H1 (cell line): ENCODE measurements around the gene ING1.

Experiments used
- CREB1 ChIP-seq: IDR thresholded peaks from 2 replicates; pipeline ENCODE4 v1.6.1; 2012; ENCODE audit warnings: inconsistent platforms
- EGR1 ChIP-seq: IDR thresholded peaks from 2 replicates; pipeline ENCODE4 v1.6.1; 2011; ENCODE audit warnings: low read depth, low read length, borderline replicate concordance
- GABPA ChIP-seq: IDR thresholded peaks from 2 replicates; pipeline ENCODE4 v1.6.1; 2011; ENCODE audit warnings: mild to moderate bottlenecking, low read length, moderate library complexity, borderline replicate concordance; ENCODE audit not compliant: insufficient read depth
- POLR2A ChIP-seq, 2 experiments: IDR thresholded peaks; 1 replicate in 1 of 2; 2 replicates in 1 of 2; pipeline ENCODE4 v1.6.1; 2011; ENCODE audit warnings: low read depth in 2 of 2, low read length in 2 of 2, mild to moderate bottlenecking in 2 of 2; ENCODE audit errors: control extremely low read depth in 1 of 2
- TEAD4 ChIP-seq: IDR thresholded peaks from 2 replicates; pipeline ENCODE4 v1.6.1; 2012; ENCODE audit warnings: low read depth, low read length, inconsistent platforms, mixed read lengths
- TF ChIP-seq, protein P1 (sequence below), 3 experiments: IDR thresholded peaks; 1 replicate in 2 of 3; 2 replicates in 1 of 3; pipeline versions ENCODE4 v1.5.1 to v1.6.1; 2011; ENCODE audit warnings: low read length in 3 of 3, mild to moderate bottlenecking in 3 of 3, inconsistent platforms in 2 of 3, low read depth in 1 of 3, moderate library complexity in 1 of 3; ENCODE audit not compliant: insufficient read depth in 1 of 3; ENCODE audit errors: control extremely low read depth in 1 of 3
- TF ChIP-seq, protein P2 (sequence below): IDR thresholded peaks from 2 replicates; pipeline ENCODE4 v1.6.1; 2011; ENCODE audit warnings: low read length, improper control_type of control experiment

DNA sequence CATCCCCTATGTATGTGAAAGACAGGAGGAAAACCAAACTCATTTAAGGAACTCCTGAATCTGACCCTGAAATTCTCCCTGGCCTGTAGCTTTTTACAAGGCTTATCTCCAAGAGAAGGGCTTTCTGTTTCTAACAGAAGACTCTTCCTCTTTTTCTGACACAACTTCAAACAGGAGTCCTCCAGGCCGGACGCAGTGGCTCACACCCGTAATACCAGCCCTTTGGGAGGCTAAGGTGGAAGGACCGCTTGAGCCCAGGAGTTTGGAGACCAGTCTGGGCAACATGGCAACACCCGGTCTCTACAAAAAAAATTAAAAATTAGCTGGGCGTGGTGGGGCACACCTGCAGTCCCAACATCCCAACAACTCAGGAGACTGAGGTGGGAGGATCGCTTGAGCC lies 49.5 kb upstream of the ING1 start:
- TF ChIP-seq GABPA (no peak), EGR1 (no peak), TEAD4 (no peak), CREB1 (no peak), POLR2A (IDR thresholded peaks at IDR 0.05; ENCODE audit: control extremely low read depth in 1 of 2, low read depth in 2 of 2, low read length in 2 of 2) (no peak)
- TF ChIP-seq, protein P1, sequence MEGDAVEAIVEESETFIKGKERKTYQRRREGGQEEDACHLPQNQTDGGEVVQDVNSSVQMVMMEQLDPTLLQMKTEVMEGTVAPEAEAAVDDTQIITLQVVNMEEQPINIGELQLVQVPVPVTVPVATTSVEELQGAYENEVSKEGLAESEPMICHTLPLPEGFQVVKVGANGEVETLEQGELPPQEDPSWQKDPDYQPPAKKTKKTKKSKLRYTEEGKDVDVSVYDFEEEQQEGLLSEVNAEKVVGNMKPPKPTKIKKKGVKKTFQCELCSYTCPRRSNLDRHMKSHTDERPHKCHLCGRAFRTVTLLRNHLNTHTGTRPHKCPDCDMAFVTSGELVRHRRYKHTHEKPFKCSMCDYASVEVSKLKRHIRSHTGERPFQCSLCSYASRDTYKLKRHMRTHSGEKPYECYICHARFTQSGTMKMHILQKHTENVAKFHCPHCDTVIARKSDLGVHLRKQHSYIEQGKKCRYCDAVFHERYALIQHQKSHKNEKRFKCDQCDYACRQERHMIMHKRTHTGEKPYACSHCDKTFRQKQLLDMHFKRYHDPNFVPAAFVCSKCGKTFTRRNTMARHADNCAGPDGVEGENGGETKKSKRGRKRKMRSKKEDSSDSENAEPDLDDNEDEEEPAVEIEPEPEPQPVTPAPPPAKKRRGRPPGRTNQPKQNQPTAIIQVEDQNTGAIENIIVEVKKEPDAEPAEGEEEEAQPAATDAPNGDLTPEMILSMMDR (IDR thresholded peaks at IDR 0.05; ENCODE audit: control extremely low read depth in 1 of 3, insufficient read depth in 1 of 3, low read depth in 1 of 3, low read length in 3 of 3), result no peak
- TF ChIP-seq, protein P2, sequence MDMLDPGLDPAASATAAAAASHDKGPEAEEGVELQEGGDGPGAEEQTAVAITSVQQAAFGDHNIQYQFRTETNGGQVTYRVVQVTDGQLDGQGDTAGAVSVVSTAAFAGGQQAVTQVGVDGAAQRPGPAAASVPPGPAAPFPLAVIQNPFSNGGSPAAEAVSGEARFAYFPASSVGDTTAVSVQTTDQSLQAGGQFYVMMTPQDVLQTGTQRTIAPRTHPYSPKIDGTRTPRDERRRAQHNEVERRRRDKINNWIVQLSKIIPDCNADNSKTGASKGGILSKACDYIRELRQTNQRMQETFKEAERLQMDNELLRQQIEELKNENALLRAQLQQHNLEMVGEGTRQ, result no peak
